H1 (cell line): ENCODE measurements around the gene RNF208. TPM values are rescaled to one million over a fixed set of nuclear protein-coding genes. Genes with fewer than 3 reads are reported as not detected.

ENCODE experiments used
- CEBPB ChIP-seq: IDR thresholded peaks from 2 replicates; pipeline ENCODE4 v1.6.1; 2012; ENCODE audit warnings: low read depth, low read length
- CTCF ChIP-seq, 3 experiments: IDR thresholded peaks; 1 replicate in 2 of 3; 2 replicates in 1 of 3; pipeline versions ENCODE4 v1.5.1 to v1.6.1; 2011; ENCODE audit warnings: low read length in 3 of 3, mild to moderate bottlenecking in 3 of 3, inconsistent platforms in 2 of 3, low read depth in 1 of 3, moderate library complexity in 1 of 3; ENCODE audit not compliant: insufficient read depth in 1 of 3; ENCODE audit errors: control extremely low read depth in 1 of 3
- KDM5A ChIP-seq: fragments of 200-600 bp; IDR thresholded peaks from 2 replicates; pipeline ENCODE4 v1.7.1; 2012; ENCODE audit warnings: mild to moderate bottlenecking, low read length, inconsistent platforms, mixed read lengths
- NRF1 ChIP-seq: IDR thresholded peaks from 2 replicates; pipeline ENCODE4 v1.6.1; 2011; ENCODE audit warnings: mild to moderate bottlenecking, low read depth, low read length, improper control_type of control experiment
- USF2 ChIP-seq: IDR thresholded peaks from 2 replicates; pipeline ENCODE4 v1.6.1; 2011; ENCODE audit warnings: low read length, improper control_type of control experiment
- polyA plus RNA-seq, 7 experiments: library from polyadenylated mRNA; depleted of rRNA in 3 of 7; stranded (reverse) in 5 of 7; unstranded in 2 of 7; fragments of >200 nt in 5 of 7; fragments of 200-250 nt in 2 of 7; gene quantifications; 1 replicate in 5 of 7; 2 replicates in 1 of 7; 4 replicates in 1 of 7; pipeline versions ENCODE4 v1.2.1 to v1.2.3, GENCODE V29; 2011 to 2013; ENCODE audit warnings: missing spikeins in 2 of 7, mixed read lengths in 2 of 7
- total RNA-seq: library from RNA; stranded (reverse); fragmentation: NEBNext Ultra II Directional; extraction: Animal tissue kit (Norgen Biotek cat#: 25700); gene quantifications from 2 replicates; pipeline ENCODE4 v1.2.1, GENCODE V29; 2021

RNF208 gene
- total and polyA plus RNA-seq, 2 of the 8 experiments (the other 6 are each of a cell fraction or from before 2014, with no cell fraction given) = 2.7 to 7.7 TPM

- TF ChIP-seq USF2 (no peak), CTCF (IDR thresholded peaks at IDR 0.05; ENCODE audit: control extremely low read depth in 1 of 3, insufficient read depth in 1 of 3, low read depth in 1 of 3, low read length in 3 of 3) (no peak), CEBPB (no peak), NRF1 (no peak), KDM5A (no peak)
Observed at GRCh38 chr9:137268538-137269201, 46.6 kb upstream of the RNF208 start (continued).
